G401 (cell line): ENCODE data around the gene QPCTL. TPM values are rescaled to one million over a fixed set of nuclear protein-coding genes. Genes with fewer than 3 reads are reported as not detected.
A peak's percentile ranks its signal among the peaks of the same experiment; 100 is the strongest.
"Not testable (repeated sequence)": the region's sequence is repeated elsewhere in the genome, so short reads cannot be mapped to it uniquely, and the experiment has no call there.

Experiments used
- DNase-seq: peaks from one replicate; pipeline ENCODE4 v3.0.0-alpha.2; 2015; ENCODE audit warnings: low spot score
- in situ Hi-C: cut with HindIII; loops from 2 replicates; pipeline ENCODE4 v1.10.0; 2016; ENCODE audit warnings: low sequenced_read_pairs, mixed read lengths
- total RNA-seq: library from RNA; depleted of rRNA; stranded (reverse); fragments of >200 nt; shearing (Covaris generic); gene quantifications from 2 replicates; pipeline ENCODE4 v1.2.3, GENCODE V29; 2014

QPCTL gene
- total RNA-seq, 1 experiment from 2014 or later: 32.9 TPM

GRCh38 chr19:45713141-45713540 is 20.7 kb downstream of the QPCTL start:
- in situ Hi-C loops: no loop called here
- DNase-seq: no peak

- no peak for DNase-seq
- in situ Hi-C loops: no loop called here
Measured at GRCh38 chr19:45715139-45715538, 22.7 kb downstream of the QPCTL start.

GRCh38 chr19:45716359-45717130 is 24.1 kb downstream of the QPCTL start:
- in situ Hi-C loops: no loop called here
- DNase-seq: peak; percentile 49

GRCh38 chr19:45717131-45717982 is 24.9 kb downstream of the QPCTL start:
- in situ Hi-C loops: no loop called here
- peak; percentile 99 for DNase-seq

GRCh38 chr19:45717983-45718650 is 25.7 kb downstream of the QPCTL start:
- DNase-seq: no peak
- in situ Hi-C loops: no loop called here

GRCh38 chr19:45720065-45720464 is 27.6 kb downstream of the QPCTL start:
- in situ Hi-C loops: not testable (repeated sequence)

GRCh38 chr19:45728683-45729082 is 36.2 kb downstream of the QPCTL start:
- in situ Hi-C loops, DNase-seq: not testable (repeated sequence)

More at GRCh38 chr19:45720065-45720464, 27.6 kb downstream of the QPCTL start:
- DNase-seq: not testable (repeated sequence)

- DNase-seq: no peak
- in situ Hi-C loops: no loop called here
Measured at GRCh38 chr19:45729800-45730290, 37.4 kb downstream of the QPCTL start.

GRCh38 chr19:45730368-45731288 is 38.2 kb downstream of the QPCTL start, which contains the start of gene FBXO46:
FBXO46 (minus strand) TSS chr19:45730896; CDS start chr19:45713495, 17,401 bp downstream.
- peak; percentile 96 for DNase-seq
- in situ Hi-C loops: no loop called here

GRCh38 chr19:45733160-45733810 is 40.8 kb downstream of the QPCTL start, which contains the start of gene MEIOSIN:
MEIOSIN (plus strand) TSS chr19:45733439; CDS start chr19:45735377, 1,938 bp downstream.
- in situ Hi-C loops: no loop called here
- DNase-seq: no peak

GRCh38 chr19:45739498-45740439 is 47.3 kb downstream of the QPCTL start:
- no peak for DNase-seq
- in situ Hi-C loops: no loop called here

GRCh38 chr19:45742969-45743368 is 50.5 kb downstream of the QPCTL start:
- in situ Hi-C loops: no loop called here
- DNase-seq: no peak

GRCh38 chr19:45745606-45746005 is 53.1 kb downstream of the QPCTL start:
- DNase-seq: no peak

GRCh38 chr19:45746866-45747265 is 54.4 kb downstream of the QPCTL start:
- no peak for DNase-seq
- in situ Hi-C loops: no loop called here

More at GRCh38 chr19:45745606-45746005, 53.1 kb downstream of the QPCTL start:
- in situ Hi-C loops: no loop called here

GRCh38 chr19:45747513-45747912 is 55.0 kb downstream of the QPCTL start:
- in situ Hi-C loops: no loop called here
- DNase-seq: no peak

GRCh38 chr19:45751483-45751882 is 59.0 kb downstream of the QPCTL start:
- DNase-seq, in situ Hi-C loops: not testable (repeated sequence)

- in situ Hi-C loops: no loop called here
- no peak for DNase-seq
Measured at GRCh38 chr19:45752639-45753038, 60.2 kb downstream of the QPCTL start.
